GM18505 (cell line): ENCODE data around the gene C20orf144.

Experiments used
- ATAC-seq: cut with Tn5 transposase; IDR thresholded peaks from one replicate; pipeline ENCODE4 v1.9.1; 2021; ENCODE audit not compliant: unreplicated experiment
- POLR2A ChIP-seq: IDR thresholded peaks from 4 replicates; pipeline ENCODE4 v1.6.1; 2011; ENCODE audit warnings: borderline replicate concordance; ENCODE audit not compliant: insufficient read depth, insufficient read length; ENCODE audit errors: extremely low read depth

C20orf144 gene

DNA sequence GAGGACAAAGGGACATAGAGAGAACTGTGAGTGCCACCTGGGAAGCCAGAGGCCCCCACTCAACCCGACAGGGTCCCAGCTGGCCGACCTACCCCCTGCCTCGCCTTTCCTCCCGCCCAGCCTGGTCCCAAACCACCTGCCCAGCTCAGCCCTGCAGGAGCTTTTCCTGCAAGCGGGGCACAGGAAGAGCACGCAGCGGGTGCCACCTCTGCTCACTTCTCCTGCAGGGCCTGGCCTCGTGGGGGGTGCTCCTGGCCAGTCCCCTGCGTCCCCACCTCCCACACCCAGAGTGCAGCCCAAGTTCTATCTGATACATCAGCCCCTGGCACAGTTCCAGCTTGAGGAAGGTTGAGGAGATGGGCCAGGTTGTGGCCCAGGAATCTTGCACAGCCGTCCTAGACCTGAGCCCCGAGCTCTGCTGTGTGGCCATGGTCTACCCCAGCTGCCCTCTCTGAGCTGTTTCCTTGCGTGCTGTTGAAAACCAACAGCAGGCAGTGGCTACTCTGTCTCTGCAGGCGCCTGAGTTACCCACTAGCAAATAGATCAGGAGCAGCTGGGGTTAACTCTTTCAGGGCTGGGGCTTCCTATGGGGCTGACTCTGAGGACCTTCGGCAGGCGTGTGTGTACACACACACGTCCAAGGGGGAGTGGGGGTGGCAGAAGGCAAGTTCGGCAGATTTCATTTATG, 10.4 kb downstream of the C20orf144 start:
- no peak for ATAC-seq
- TF ChIP-seq POLR2A = no peak

DNA sequence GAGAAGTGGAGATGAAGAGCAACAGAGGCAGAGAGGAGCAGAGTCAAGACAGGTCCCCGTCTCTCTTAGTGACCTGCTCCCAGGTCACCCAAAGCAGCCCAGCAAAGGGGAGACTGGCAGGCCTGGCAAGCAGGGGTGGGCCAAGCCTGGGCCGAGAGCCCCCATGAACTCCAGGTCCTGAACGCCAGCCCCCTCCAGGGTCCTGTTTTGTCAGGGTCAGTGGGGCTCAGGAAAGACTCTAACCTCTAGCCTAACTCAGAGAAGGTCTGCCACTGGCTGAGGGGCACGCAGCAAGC, 10.9 kb downstream of the C20orf144 start:
- no peak for ATAC-seq

DNA sequence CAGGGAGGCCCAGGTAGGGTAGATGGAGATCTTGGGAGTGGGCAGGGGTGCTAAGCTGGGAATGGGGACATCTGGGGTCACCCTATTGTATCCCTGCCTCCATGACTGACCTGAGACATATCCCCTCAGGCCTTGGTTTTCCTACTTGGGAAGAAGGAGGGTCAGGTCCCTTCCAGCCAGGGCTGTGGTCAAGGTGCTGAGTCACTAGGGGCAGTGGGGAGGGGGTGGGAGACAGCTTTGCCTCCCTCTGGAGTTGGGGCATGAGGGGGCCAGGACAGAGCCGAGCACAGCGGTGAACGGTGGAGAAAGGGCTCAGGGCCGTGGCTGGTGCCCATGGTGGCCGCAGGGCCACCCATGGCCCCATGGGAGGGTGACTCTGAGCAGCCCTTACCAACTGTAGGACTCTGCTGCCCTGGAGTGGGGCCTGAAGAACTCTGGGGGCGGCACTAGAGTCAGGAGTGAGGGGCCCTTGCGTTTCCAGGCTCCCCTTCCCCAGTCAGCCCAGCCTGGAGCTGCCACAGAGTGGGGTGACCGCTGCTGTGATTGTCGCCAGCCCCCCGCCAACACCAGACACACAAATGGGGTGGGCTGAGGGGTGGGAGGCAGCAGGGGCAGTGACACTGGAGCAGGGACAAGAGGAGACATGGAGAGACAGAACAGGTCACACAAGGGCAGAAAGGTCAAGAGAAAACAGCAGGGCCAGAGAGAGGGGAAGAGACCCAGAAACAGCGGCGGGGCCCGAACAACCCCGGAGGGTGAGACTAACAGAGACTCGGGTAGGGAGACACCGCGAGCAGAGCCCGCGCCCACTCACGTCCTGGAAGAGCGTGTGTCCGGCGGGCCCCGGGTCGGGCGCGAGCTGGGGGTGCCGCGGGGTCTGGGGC, 11.5 kb downstream of the C20orf144 start:
- TF ChIP-seq POLR2A = no peak
- ATAC-seq = no peak

More for the DNA sequence above, 10.9 kb downstream of the C20orf144 start:
- no peak for TF ChIP-seq POLR2A

DNA sequence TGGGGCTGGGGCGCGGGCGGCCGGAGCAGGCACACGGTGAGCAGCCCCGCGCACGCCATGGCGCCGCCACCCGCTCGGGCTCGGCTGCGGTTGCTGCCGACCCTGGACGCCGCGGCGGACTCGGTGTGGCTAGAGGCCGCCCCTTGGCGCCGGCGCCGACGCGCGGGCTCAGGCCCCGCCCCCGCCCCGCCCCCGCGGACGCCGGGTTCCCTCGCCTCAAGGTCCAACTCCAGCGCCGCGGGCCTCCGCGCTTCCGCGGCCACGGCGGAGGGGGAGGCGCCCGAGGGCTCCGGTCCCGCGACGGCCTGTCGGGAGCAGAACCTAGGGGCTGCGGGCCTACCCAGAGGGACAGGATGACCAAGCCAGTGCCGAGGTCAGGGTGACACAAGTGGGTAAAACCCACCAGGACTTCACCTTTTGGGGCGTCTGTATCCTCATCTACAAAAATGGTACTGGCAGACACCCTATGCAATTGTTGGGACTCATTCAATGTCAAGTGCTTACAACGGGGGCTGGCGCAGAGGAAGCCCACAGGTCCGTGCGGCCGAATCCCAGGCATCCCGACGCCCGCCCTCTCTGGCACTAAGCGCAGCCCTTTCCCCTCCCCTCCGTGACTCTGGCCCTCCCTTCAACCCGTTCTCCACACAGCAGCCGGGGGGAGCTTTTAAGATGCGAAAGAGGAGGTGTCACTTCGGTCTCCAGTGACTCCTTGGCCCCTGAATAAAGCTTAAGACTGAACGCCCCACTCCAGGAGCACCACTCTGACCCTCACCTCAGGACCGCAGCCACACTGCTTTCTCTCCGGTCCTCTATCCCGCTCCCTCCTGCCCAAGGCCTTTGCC, 12.4 kb downstream of the C20orf144 start, which contains the start of gene NECAB3:
TSS of gene NECAB3 (minus strand) at position 135 of the 842 bp plus-strand sequence. CDS start at position 59, 76 bp downstream.
- peak; percentile 65 for ATAC-seq
- peak; percentile 60 for TF ChIP-seq POLR2A

DNA sequence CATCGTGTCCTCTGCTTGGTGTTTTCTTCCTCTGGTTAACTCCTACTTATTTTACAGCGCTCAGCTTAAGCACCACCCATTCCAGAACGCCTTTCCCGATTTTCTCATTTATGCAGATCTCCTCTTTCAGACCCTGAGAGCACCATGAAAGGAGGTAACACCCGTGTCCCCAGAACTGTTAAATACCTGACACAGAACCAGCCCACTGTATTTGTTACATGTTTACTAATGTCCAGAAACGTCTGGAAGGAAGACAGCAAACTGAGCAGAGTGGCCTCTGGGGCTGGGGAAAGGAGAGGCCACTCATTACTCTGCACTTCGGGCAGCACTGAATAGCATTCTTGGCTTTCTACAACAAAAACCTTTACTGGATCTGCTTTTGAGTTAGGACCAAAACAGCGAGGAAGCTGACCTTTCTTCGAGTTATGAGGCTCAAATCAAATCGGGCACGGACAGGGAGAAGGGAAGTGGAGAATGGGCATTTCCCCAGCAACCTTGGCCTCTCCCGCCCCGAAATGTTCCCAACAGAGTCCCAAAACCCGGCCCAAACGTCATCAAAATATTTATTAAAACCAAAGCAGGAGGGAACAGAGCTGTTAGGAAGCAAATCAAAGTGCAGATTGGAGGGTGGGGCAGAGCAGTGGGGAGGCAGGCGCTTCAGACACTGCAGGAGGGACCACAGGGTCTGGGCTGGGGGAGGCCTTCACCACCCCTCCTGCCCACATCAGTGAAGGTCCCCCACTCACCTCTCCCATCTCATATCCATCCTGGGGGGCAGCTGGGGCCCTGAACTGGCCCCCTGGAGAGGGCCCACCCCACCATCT, 13.2 kb downstream of the C20orf144 start:
- ATAC-seq = no peak
- no peak for TF ChIP-seq POLR2A

DNA sequence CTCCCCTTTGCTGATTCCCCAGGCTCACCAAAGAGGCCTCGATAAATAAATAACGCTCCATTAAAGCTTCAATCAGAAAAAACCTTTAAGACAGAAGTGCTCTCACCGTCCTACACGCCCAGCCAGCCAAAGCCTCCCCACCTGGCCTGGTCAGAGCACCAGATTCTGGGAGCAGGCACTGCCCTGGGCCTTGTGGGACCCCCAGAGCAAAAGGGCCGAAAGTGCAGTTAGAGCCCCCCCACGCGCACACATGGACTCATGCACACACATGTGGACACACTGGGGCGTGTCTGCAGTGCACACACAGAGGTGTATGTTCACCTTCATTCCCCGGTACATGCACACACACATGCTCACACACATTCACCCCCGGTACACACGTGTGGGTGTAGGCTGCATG, 14.0 kb downstream of the C20orf144 start:
- no peak for ATAC-seq
- TF ChIP-seq POLR2A = no peak

DNA sequence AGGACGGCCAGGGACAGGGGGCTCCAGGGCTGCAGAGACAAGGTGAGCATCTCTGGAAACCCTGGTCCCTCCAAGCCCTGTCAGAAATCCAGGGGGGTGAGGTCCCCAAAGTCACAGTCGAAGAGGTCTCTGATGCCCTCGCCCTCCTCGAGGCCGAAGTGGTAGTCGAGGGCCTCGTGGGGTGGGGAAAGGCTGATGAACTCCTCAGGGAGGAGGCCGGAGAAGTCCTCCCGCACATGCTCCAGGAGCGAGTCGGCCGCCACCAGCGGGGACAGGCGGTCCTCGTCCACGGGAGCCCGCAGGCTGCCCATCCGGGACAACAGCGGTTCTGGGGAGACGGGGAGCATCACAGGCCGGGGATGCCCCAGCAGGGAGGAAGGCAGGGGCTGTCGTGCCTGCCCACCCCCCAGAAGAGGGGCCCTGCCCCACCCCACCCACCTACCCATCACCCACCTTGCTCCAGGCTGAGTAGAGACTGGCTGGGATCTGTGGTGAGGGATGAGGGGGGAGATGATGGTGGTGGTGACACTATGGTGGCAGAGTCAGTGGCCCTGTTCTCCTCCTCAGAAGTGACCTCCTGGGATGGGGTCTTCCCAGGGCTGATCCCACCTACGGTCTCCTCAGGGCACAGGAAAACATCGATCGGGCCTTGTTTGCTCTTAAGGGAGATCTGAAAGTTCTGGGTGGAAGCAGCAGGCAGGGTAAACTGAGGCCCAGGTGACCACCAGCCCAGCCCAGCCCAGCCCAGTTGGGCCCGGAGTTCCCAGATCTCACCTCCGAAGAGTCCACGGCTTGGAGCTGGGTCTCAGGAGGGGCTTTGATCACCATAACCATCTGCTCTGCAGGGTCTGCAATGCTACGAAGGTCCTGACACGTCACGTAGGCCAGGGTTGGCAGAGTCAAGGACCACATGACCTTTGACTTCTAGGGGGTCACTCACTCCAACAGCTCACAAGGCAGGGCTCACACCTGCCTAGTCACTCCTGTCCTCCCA, 14.8 kb downstream of the C20orf144 start:
- TF ChIP-seq POLR2A = no peak
- ATAC-seq = no peak

DNA sequence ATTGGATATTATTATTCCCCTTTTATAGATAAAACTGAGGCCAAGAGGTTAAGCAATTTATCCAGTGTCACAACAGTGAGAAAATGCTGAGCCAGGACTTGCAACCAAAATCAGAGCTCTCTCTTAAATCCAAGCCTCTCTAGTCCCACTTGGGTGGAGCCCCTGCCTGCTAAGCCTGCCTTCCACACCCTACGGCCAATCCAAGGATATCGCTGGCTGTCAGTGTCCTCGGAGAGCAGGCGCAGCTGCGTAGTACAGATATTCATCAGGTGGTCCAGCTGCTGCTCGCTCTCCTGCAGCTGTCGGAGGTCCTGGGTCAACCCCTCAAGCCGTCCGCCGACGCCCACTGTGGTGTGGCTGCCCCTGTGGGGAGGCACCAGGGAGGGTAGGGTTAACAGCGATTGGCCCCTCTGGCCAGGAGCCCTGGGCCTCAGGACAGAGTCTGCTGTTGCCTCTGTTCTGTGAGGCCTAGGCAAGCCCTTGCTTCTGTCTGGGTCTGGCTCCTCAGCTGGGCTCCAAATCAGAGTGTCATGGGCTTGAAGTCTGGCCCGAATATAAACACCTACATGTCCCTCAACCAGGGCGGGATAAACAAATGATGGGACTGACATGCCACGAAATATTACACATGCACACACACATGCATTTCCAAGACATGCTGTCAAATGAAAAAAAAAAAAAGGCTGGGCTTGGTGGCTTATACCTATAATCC, 16.0 kb downstream of the C20orf144 start:
- no peak for TF ChIP-seq POLR2A
- ATAC-seq = no peak

DNA sequence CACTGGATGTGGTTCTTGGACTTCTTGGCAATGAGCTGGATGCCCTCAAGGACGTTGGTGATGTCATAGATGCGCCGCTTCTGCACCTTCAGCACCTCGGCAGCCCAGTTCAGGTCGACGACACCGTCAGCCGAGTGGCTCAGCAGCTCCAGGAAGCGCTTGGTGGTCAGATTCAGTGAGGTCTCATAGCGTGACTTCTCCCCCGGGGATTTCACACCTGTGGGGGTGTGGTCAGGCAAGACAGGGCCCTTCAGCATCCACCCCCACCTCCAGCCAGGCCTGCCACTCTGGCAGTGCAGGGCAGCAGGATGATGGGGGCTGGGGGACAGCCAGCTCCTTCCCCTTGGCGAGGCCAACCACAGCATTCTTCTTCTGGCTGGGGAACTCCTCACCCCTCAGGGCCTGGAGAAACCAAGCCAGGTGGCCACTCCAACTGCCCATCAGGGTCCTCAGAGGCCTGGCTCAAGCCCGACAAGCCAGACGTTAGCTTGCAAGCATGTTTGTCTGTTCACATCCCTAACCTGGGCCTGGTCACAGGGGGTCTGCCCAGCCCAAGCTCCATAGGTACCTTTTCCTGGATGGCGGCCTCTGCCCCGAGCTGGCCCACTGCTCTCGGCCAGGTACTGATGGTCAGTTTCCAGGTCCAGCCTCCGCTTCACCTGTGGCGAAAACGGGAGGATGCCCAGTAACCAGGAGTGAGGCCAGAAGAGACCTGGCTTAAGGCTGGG, 17.8 kb downstream of the C20orf144 start:
- ATAC-seq = peak; percentile 57

DNA sequence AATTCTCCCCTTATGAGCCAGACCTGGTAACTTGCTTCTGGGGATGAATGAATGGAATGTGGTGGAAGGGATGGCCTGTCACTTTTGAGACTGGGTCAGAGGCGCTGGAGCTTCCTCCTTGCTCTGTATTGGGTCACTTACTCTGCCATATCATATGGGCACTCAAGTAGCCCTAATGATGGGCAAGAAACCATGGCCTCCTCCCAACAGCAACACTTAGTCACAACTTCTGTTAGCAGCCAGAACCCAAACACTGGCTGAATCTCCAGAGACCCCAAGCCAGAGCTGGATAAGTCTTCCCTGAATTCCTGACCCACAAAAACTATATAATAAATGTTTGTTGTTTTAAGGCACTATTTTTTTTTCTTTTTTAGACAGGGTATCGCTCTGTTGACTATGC, 18.6 kb downstream of the C20orf144 start:
- no peak for TF ChIP-seq POLR2A

More for the DNA sequence above, 17.8 kb downstream of the C20orf144 start:
- peak; percentile 16 for TF ChIP-seq POLR2A

More for the DNA sequence above, 18.6 kb downstream of the C20orf144 start:
- ATAC-seq = no peak
